ENCODE measurements around the gene SOX18. TPM values are rescaled to one million over a fixed set of nuclear protein-coding genes. Genes with fewer than 3 reads are reported as not detected.

The SOX18 gene
- total RNA-seq, 3 donors from 2014 or later: 4.7 to 20.0 (median 12.6) TPM

DNA sequence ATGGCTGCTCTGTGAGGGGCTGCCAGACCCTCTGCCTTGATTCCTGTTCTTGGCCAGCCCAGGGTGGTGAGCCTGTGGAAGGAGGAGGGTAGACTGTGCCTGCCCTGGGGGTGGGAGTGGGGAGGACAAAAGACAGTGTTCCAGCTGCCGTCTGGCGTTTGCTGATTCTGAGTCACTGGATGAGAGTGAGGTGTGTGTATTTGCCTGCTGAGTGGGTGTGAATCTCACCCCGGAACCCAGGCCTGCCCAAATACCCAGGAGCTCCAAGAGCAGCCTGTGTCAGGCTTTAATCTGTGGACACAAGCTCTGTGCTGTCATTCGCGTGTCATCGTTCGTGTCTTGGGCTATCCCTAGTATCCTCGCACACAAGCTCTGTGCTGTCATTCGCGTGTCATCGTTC is 37.4 kb upstream of the SOX18 start:
- intact Hi-C loops (cut with DNase I, micrococcal nuclease): no loop called here
- Histone ChIP-seq H3K9me3 (no peaks in the 10 kb centered on the region), H3K4me3 (no peak overlapping the region), H3K4me1 (ENCODE audit: low read depth) (peaks cover 7% of the 10 kb centered on the region), H3K36me3 (ENCODE audit: low read depth) (no peaks in the 10 kb centered on the region)
- DNase-seq (no peak), ATAC-seq (no peak)
- TF ChIP-seq, protein P1, sequence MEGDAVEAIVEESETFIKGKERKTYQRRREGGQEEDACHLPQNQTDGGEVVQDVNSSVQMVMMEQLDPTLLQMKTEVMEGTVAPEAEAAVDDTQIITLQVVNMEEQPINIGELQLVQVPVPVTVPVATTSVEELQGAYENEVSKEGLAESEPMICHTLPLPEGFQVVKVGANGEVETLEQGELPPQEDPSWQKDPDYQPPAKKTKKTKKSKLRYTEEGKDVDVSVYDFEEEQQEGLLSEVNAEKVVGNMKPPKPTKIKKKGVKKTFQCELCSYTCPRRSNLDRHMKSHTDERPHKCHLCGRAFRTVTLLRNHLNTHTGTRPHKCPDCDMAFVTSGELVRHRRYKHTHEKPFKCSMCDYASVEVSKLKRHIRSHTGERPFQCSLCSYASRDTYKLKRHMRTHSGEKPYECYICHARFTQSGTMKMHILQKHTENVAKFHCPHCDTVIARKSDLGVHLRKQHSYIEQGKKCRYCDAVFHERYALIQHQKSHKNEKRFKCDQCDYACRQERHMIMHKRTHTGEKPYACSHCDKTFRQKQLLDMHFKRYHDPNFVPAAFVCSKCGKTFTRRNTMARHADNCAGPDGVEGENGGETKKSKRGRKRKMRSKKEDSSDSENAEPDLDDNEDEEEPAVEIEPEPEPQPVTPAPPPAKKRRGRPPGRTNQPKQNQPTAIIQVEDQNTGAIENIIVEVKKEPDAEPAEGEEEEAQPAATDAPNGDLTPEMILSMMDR (IDR thresholded peaks at IDR 0.05): no peak

DNA sequence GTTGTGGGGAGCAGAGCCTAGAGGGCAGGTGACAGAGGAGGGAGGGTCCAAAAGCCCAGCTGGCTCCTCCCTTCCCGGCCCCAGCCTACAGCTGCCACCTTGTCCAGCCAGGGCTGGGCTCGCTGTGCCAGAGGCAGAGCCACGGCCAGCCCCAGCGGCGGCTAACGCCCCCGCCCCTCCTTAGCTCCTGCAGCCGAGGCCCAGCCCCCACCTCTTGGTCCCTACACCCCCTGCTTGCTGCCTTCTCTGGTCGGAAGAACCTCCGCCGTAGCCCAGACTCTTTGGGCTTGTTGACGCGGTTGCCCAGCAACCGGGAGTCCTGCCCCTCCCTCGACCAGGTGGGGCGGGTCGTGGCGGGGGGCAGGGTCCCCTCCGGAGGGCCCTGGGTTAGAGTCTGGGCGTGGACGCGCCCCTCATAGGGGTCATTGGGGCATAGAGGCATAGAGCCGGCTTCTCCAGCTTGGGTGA is 35.3 kb upstream of the SOX18 start:
- intact Hi-C loops (cut with DNase I, micrococcal nuclease): no loop called here
- Histone ChIP-seq H3K9me3 (no peaks in the 10 kb centered on the region), H3K4me3 (no peak overlapping the region), H3K4me1 (ENCODE audit: low read depth) (peaks cover 10% of the 10 kb centered on the region), H3K36me3 (ENCODE audit: low read depth) (no peaks in the 10 kb centered on the region)
- no peak for DNase-seq
- ATAC-seq: no peak
- TF ChIP-seq, protein P1 (IDR thresholded peaks at IDR 0.05): no peak

DNA sequence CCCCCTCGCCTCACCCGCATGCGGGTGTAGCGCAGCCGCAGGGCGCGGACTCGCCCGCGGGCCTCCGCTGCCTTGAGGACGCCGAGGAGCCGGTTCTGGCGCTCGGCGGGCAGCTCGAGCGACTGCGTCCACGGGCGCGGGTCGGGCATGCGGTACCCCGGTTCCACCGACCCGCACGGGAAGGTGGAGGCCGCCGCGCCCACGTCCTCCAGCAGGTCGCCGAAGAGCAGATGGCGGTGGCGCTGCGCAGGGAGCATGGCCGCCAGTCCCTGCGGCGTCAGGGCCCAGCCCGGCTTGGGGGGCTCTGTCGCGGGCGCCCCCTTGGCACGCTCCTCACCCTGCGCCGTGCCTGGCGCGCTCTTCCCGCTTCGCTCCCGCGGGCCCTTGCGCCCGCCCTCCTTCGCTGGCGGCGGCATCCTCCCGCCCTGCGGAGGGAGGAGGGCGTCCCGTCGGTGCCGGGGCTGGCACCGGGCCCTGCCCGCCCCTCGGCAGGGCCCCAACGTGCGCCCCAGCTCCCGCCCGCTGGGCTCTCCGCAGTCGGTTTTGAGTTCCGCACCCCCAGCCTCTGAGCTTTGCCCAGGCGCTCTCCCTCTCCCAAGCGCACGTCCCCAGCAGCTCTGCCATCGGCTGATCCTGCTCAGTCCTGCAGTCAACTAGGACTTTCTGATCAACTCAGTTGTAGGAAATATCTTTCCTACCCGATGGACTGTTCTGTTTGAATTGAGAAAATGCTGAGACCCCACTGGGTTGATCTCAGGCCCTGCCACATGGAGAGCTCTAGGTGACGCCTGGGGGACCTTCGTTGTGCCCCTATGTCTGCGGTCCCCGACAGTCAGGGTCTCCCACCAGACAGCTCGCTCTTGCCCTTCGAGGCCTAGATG is 34.6 kb upstream of the SOX18 start, which contains the start of gene LKAAEAR1:
LKAAEAR1 (minus strand) TSS at position 595 of the 881 bp plus-strand sequence; CDS start at position 416, 179 bp downstream.
- DNase-seq: no peak
- intact Hi-C loops (cut with DNase I, micrococcal nuclease): no loop called here

DNA sequence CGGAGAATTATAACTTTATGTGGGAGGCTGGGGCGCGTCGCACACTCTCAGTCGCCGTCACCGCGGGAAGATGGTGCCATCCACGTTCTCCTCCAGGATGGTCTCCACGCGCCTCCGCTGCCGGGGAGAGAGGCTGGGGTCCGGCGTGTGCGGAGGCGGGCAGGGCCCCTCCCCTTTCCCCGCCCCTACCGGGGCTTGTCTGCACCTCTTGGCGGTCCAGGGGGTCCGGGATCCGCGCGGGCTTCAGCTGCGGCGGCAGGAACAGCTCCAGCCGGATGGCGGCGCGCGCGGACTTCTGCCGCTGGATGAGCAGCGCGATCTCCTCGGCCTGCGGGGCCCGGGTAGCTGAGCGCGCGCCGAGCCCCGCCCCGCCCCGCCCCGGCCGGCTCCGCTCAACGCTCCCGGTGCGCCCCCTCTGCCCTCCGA is 34.0 kb upstream of the SOX18 start:
- Histone ChIP-seq H3K9me3 (no peaks in the 10 kb centered on the region), H3K4me3 (no peak overlapping the region), H3K36me3 (ENCODE audit: low read depth) (no peaks in the 10 kb centered on the region), H3K4me1 (ENCODE audit: low read depth) (peaks cover 18% of the 10 kb centered on the region)
- ATAC-seq: peak; percentile 59
- peak; percentile 76 to 84 (median 77) for DNase-seq
- intact Hi-C loops (cut with DNase I, micrococcal nuclease): no loop called here
- TF ChIP-seq, protein P1 (IDR thresholded peaks at IDR 0.05): peak; percentile 49

More for the DNA sequence above, 34.6 kb upstream of the SOX18 start, which contains the start of gene LKAAEAR1:
- Histone ChIP-seq H3K36me3 (ENCODE audit: low read depth) (no peaks in the 10 kb centered on the region), H3K4me3 (no peak within 1 kb of the TSS), H3K9me3 (no peaks in the 10 kb centered on the region), H3K4me1 (ENCODE audit: low read depth) (peaks cover 14% of the 10 kb centered on the region)
- TF ChIP-seq, protein P1 (IDR thresholded peaks at IDR 0.05): no peak
- ATAC-seq: no peak

DNA sequence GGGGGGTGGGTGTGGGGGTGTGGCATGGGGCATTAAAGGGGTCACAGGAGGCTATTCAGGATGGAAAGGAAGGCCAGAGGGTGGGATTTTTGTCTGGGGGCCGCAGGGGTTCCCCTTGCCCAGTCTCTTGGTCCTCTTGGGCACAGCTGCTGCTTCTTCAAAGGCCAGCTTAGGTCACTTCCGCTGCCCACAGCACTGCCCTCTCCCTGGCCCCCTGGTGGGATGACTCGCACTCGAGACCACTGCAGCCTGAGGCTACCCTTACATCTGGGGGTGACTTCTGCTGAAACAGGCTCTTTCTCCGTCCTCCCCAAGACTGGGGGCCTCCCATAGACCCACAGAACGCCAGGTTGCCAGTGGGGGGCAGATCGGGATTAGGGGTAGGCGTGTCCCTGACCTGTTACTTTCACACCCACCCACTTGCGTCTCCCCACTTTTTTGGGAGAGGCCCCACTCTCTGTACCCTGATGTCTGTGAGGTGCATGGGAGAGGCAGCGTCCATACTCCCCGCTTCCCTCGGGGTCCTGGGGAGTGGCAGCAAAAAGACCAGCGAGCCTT is 33.5 kb upstream of the SOX18 start:
- TF ChIP-seq, protein P1 (IDR thresholded peaks at IDR 0.05): no peak
- Histone ChIP-seq H3K4me1 (ENCODE audit: low read depth) (peaks cover 18% of the 10 kb centered on the region), H3K36me3 (ENCODE audit: low read depth) (no peaks in the 10 kb centered on the region), H3K9me3 (no peaks in the 10 kb centered on the region), H3K4me3 (no peak overlapping the region)
- ATAC-seq (no peak), DNase-seq (no peak)
- intact Hi-C loops (cut with DNase I, micrococcal nuclease): no loop called here

Data from mucosa of descending colon (tissue), 3 donors.